GM12878 (cell line): ENCODE measurements around the gene TPBG.

Experiments
- BRCA1 ChIP-seq: IDR thresholded peaks from 2 replicates; pipeline ENCODE4 v1.6.1; 2011; ENCODE audit warnings: low read depth, low read length, improper control_type of control experiment
- CEBPZ ChIP-seq: fragments of 150-350 bp; IDR thresholded peaks from 2 replicates; pipeline ENCODE4 v1.6.1; 2016; ENCODE audit warnings: low read depth, low read length
- FOS ChIP-seq: IDR thresholded peaks from 3 replicates; pipeline ENCODE4 v1.6.1; 2011; ENCODE audit warnings: borderline replicate concordance; ENCODE audit not compliant: insufficient read length; ENCODE audit errors: extremely low read depth
- POLR2AphosphoS5 ChIP-seq: IDR thresholded peaks from 2 replicates; pipeline ENCODE4 v1.6.1; 2011; ENCODE audit warnings: mild to moderate bottlenecking, low read length, inconsistent platforms
- RAD21 ChIP-seq: IDR thresholded peaks from 2 replicates; pipeline ENCODE4 v1.6.1; 2011; ENCODE audit warnings: mild to moderate bottlenecking, low read depth, low read length, moderate library complexity; ENCODE audit not compliant: insufficient read depth
- RCOR1 ChIP-seq: conservative IDR thresholded peaks from 2 replicates; pipeline ENCODE4 v1.6.1; 2012; ENCODE audit warnings: low read depth, low read length, improper control_type of control experiment
- REST ChIP-seq: IDR thresholded peaks from 2 replicates; pipeline ENCODE4 v1.6.1; 2012; ENCODE audit warnings: mild to moderate bottlenecking, low read depth, low read length
- RFX5 ChIP-seq: IDR thresholded peaks from 2 replicates; pipeline ENCODE4 v1.6.1; 2011; ENCODE audit warnings: low read depth, low read length, improper control_type of control experiment
- SIN3A ChIP-seq: IDR thresholded peaks from 2 replicates; pipeline ENCODE4 v1.6.1; 2012; ENCODE audit warnings: low read depth, low read length, improper control_type of control experiment
- SRF ChIP-seq, 2 experiments: IDR thresholded peaks; 2 replicates each; pipeline ENCODE4 v1.6.1; 2011; ENCODE audit warnings: low read depth in 2 of 2, low read length in 2 of 2, mild to moderate bottlenecking in 1 of 2, moderate library complexity in 1 of 2
- TAF1 ChIP-seq: IDR thresholded peaks from 2 replicates; pipeline ENCODE4 v1.6.1; 2011; ENCODE audit warnings: mild to moderate bottlenecking, low read depth, low read length, borderline replicate concordance
- ZZZ3 ChIP-seq: IDR thresholded peaks from 2 replicates; pipeline ENCODE4 v1.6.1; 2011; ENCODE audit warnings: low read depth; ENCODE audit not compliant: control insufficient read depth, insufficient read length
- TF ChIP-seq, protein P1 (sequence below), 3 experiments: IDR thresholded peaks in 2 of 3; conservative IDR thresholded peaks in 1 of 3; 2 replicates each; pipeline ENCODE4 v1.5.1; 2011; ENCODE audit warnings: low read depth in 3 of 3, low read length in 3 of 3, mild to moderate bottlenecking in 3 of 3, control low read depth in 2 of 3, moderate library complexity in 2 of 3, inconsistent platforms in 1 of 3, mixed read lengths in 1 of 3; ENCODE audit not compliant: control insufficient read depth in 2 of 3, insufficient read depth in 1 of 3; ENCODE audit errors: extremely low read depth in 1 of 3
- TF ChIP-seq, protein P2 (sequence below): fragments of 450-650 bp; IDR thresholded peaks from 2 replicates; pipeline ENCODE4 v1.6.1; 2017; ENCODE audit warnings: mild to moderate bottlenecking

GRCh38 chr6:82362144-82362543 is 1.5 kb upstream of the TPBG start:
- TF ChIP-seq SRF (IDR thresholded peaks at IDR 0.05; ENCODE audit: low read depth in 2 of 2, low read length in 2 of 2) (no peak), BRCA1 (no peak), CEBPZ (no peak), POLR2AphosphoS5 (no peak), RAD21 (no peak), RFX5 (no peak), SIN3A (no peak), TAF1 (no peak), RCOR1 (no peak), REST (no peak), ZZZ3 (no peak), FOS (no peak)
- TF ChIP-seq, protein P1, sequence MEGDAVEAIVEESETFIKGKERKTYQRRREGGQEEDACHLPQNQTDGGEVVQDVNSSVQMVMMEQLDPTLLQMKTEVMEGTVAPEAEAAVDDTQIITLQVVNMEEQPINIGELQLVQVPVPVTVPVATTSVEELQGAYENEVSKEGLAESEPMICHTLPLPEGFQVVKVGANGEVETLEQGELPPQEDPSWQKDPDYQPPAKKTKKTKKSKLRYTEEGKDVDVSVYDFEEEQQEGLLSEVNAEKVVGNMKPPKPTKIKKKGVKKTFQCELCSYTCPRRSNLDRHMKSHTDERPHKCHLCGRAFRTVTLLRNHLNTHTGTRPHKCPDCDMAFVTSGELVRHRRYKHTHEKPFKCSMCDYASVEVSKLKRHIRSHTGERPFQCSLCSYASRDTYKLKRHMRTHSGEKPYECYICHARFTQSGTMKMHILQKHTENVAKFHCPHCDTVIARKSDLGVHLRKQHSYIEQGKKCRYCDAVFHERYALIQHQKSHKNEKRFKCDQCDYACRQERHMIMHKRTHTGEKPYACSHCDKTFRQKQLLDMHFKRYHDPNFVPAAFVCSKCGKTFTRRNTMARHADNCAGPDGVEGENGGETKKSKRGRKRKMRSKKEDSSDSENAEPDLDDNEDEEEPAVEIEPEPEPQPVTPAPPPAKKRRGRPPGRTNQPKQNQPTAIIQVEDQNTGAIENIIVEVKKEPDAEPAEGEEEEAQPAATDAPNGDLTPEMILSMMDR (IDR thresholded peaks at IDR 0.05 in 2 of 3, conservative IDR thresholded peaks at IDR 0.05 in 1 of 3; ENCODE audit: control insufficient read depth in 2 of 3, extremely low read depth in 1 of 3, insufficient read depth in 1 of 3, low read depth in 3 of 3, low read length in 3 of 3), result no peak
- TF ChIP-seq, protein P2, sequence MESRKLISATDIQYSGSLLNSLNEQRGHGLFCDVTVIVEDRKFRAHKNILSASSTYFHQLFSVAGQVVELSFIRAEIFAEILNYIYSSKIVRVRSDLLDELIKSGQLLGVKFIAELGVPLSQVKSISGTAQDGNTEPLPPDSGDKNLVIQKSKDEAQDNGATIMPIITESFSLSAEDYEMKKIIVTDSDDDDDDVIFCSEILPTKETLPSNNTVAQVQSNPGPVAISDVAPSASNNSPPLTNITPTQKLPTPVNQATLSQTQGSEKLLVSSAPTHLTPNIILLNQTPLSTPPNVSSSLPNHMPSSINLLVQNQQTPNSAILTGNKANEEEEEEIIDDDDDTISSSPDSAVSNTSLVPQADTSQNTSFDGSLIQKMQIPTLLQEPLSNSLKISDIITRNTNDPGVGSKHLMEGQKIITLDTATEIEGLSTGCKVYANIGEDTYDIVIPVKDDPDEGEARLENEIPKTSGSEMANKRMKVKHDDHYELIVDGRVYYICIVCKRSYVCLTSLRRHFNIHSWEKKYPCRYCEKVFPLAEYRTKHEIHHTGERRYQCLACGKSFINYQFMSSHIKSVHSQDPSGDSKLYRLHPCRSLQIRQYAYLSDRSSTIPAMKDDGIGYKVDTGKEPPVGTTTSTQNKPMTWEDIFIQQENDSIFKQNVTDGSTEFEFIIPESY, result no peak
